ENCODE data around the gene SLC22A5. TPM values are rescaled to one million over a fixed set of nuclear protein-coding genes. Genes with fewer than 3 reads are reported as not detected.

Gene SLC22A5
- total RNA-seq, 1 experiment from 2014 or later: 15.2 TPM

DNA sequence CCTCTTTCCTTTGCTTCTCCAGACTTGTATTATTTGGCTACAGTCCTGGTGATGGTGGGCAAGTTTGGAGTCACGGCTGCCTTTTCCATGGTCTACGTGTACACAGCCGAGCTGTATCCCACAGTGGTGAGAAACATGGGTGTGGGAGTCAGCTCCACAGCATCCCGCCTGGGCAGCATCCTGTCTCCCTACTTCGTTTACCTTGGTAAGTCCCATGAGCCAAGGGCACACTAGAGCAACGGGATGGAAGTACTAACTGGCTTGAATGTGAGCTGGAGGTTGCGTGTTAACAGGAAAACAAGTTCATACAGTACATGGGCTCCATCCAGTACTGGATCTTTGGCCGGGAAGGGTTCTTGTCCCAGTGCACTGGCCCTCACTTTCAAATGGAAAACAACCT lies 22.9 kb downstream of the SLC22A5 start:
- CTCF ChIA-PET: no interaction called here

DNA sequence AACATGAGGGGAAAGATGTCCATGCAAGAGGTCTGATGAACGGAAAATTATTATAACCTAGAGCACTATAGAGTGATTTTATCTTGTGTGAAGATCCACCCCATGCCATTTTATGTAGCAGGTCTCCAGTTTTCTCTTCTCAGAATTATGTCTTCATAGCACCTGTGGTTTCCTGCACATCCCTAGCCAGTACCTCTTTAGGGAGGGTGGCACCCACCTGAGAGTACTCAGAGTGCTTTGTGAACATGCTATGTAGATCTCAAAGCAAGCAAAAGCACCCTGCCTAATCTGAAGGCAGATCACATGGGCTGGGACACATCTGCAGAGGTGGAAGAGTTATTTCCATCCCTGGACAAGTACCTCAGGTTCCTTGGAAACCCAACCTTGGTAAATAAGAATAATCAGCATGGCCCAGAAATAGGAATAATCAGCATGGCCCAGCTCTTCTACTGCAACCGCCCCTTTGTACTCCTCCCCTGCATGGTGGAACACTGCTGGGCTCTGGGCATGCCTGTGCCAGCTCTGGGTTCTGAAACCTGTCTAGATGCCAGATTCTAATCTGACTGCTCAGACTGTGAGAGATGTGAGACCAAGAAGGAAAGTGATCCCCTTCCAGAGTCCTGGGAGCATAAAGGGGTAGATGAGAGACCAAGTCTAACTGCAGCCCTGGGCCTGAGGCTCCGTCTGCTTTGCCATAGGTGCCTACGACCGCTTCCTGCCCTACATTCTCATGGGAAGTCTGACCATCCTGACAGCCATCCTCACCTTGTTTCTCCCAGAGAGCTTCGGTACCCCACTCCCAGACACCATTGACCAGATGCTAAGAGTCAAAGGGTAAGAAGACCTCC lies 23.7 kb downstream of the SLC22A5 start:
- POLR2A ChIA-PET (ENCODE audit: unreplicated experiment): no interaction called here
- no peaks in the 10 kb centered on the region for H3K9me2 ChIP-seq (ENCODE audit: insufficient read depth)
- no peaks in the 10 kb centered on the region for H3K9me3 ChIP-seq (ENCODE audit: insufficient read depth, low read depth)
- TF ChIP-seq, protein P1, sequence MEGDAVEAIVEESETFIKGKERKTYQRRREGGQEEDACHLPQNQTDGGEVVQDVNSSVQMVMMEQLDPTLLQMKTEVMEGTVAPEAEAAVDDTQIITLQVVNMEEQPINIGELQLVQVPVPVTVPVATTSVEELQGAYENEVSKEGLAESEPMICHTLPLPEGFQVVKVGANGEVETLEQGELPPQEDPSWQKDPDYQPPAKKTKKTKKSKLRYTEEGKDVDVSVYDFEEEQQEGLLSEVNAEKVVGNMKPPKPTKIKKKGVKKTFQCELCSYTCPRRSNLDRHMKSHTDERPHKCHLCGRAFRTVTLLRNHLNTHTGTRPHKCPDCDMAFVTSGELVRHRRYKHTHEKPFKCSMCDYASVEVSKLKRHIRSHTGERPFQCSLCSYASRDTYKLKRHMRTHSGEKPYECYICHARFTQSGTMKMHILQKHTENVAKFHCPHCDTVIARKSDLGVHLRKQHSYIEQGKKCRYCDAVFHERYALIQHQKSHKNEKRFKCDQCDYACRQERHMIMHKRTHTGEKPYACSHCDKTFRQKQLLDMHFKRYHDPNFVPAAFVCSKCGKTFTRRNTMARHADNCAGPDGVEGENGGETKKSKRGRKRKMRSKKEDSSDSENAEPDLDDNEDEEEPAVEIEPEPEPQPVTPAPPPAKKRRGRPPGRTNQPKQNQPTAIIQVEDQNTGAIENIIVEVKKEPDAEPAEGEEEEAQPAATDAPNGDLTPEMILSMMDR (conservative IDR thresholded peaks at IDR 0.05): no peak
- no peak for TF ChIP-seq EZH2 (IDR thresholded peaks at IDR 0.05; ENCODE audit: low read depth)
- H3K4me2 ChIP-seq: no peak overlapping the region
- no peaks in the 10 kb centered on the region for H4K20me1 ChIP-seq (ENCODE audit: insufficient read depth)
- no peak overlapping the region for H3K4me3 ChIP-seq
- H3K4me1 ChIP-seq (replicated peaks; ENCODE audit: insufficient read depth): peaks cover 30% of the 10 kb centered on the region
- no TSS peak for BruUV-seq (replicated peaks)
- intact Hi-C loops (cut with micrococcal nuclease; ENCODE audit: unreplicated experiment): no loop called here
- H3K27me3 ChIP-seq (ENCODE audit: insufficient read depth, low read depth): no peaks in the 10 kb centered on the region
- CTCF ChIA-PET: no interaction called here
- peaks cover 25% of the 10 kb centered on the region for H3F3A ChIP-seq (ENCODE audit: insufficient read depth, low read depth)
- H2AFZ ChIP-seq: no peak overlapping the region
- no peak overlapping the region for H3K27ac ChIP-seq
- H3K36me3 ChIP-seq (ENCODE audit: low read depth): 0 out of 2 replicates have a peak, but pooled peaks cover 16% of the 10 kb centered on the region
- DNase-seq: no peak
- H3K79me2 ChIP-seq (ENCODE audit: low read depth): no peaks in the 10 kb centered on the region

More for the DNA sequence above, 22.9 kb downstream of the SLC22A5 start:
- Histone ChIP-seq H3K36me3 (ENCODE audit: low read depth) (0 out of 2 replicates have a peak, but pooled peaks cover 16% of the 10 kb centered on the region), H4K20me1 (ENCODE audit: insufficient read depth) (no peaks in the 10 kb centered on the region), H3F3A (ENCODE audit: insufficient read depth, low read depth) (peaks cover 32% of the 10 kb centered on the region), H2AFZ (no peak overlapping the region), H3K9me3 (ENCODE audit: insufficient read depth, low read depth) (no peaks in the 10 kb centered on the region), H3K27me3 (ENCODE audit: insufficient read depth, low read depth) (no peaks in the 10 kb centered on the region), H3K27ac (no peak overlapping the region), H3K79me2 (ENCODE audit: low read depth) (no peaks in the 10 kb centered on the region), H3K4me1 (replicated peaks; ENCODE audit: insufficient read depth) (peaks cover 37% of the 10 kb centered on the region), H3K4me2 (no peak overlapping the region), H3K4me3 (no peak overlapping the region), H3K9me2 (ENCODE audit: insufficient read depth) (no peaks in the 10 kb centered on the region)
- intact Hi-C loops (cut with micrococcal nuclease; ENCODE audit: unreplicated experiment): no loop called here
- POLR2A ChIA-PET (ENCODE audit: unreplicated experiment): no interaction called here
- no peak for TF ChIP-seq EZH2 (IDR thresholded peaks at IDR 0.05; ENCODE audit: low read depth)
- TF ChIP-seq, protein P1 (conservative IDR thresholded peaks at IDR 0.05): no peak
- no TSS peak for BruUV-seq (replicated peaks)
- no peak for DNase-seq

DNA sequence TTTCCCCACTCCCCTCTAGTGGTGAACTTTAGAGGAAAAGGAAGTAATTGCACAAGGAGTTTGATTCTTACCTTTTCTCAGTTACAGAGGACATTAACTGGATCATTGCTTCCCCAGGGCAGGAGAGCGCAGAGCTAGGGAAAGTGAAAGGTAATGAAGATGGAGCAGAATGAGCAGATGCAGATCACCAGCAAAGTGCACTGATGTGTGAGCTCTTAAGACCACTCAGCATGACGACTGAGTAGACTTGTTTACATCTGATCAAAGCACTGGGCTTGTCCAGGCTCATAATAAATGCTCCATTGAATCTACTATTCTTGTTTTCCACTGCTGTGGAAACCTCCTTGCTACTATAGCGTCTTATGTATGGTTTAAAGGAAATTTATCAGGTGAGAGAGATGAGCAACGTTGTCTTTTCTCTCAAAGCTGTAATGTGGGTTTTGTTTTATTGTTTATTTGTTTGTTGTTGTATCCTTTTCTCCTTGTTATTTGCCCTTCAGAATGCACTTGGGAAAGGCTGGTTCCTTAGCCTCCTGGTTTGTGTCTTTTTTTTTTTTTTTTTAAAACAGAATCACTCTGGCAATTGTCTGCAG lies 25.3 kb downstream of the SLC22A5 start:
- intact Hi-C loops (cut with micrococcal nuclease; ENCODE audit: unreplicated experiment): no loop called here

More for the DNA sequence above, 25.3 kb downstream of the SLC22A5 start:
- ChIA-PET POLR2A (ENCODE audit: unreplicated experiment) (no interaction called here), CTCF (no interaction called here)
- 0 out of 2 replicates have a peak, but pooled peaks cover 16% of the 10 kb centered on the region for H3K36me3 ChIP-seq (ENCODE audit: low read depth)
- H3K27me3 ChIP-seq (ENCODE audit: insufficient read depth, low read depth): no peaks in the 10 kb centered on the region
- no peaks in the 10 kb centered on the region for H3K9me2 ChIP-seq (ENCODE audit: insufficient read depth)
- H4K20me1 ChIP-seq (ENCODE audit: insufficient read depth): no peaks in the 10 kb centered on the region
- DNase-seq: no peak
- no peak overlapping the region for H3K27ac ChIP-seq
- H3K4me1 ChIP-seq (replicated peaks; ENCODE audit: insufficient read depth): peaks cover 16% of the 10 kb centered on the region
- peaks cover 12% of the 10 kb centered on the region for H3F3A ChIP-seq (ENCODE audit: insufficient read depth, low read depth)
- no TSS peak for BruUV-seq (replicated peaks)
- no peaks in the 10 kb centered on the region for H3K79me2 ChIP-seq (ENCODE audit: low read depth)
- no peaks in the 10 kb centered on the region for H3K9me3 ChIP-seq (ENCODE audit: insufficient read depth, low read depth)
- no peak for TF ChIP-seq EZH2 (IDR thresholded peaks at IDR 0.05; ENCODE audit: low read depth)
- TF ChIP-seq, protein P1 (conservative IDR thresholded peaks at IDR 0.05): no peak
- no peak overlapping the region for H2AFZ ChIP-seq
- no peak overlapping the region for H3K4me2 ChIP-seq
- no peak overlapping the region for H3K4me3 ChIP-seq
